HepG2 (cell line): ENCODE results near the gene EIF6. TPM values are rescaled to one million over a fixed set of nuclear protein-coding genes. Genes with fewer than 3 reads are reported as not detected.

ENCODE experiments used
- ATRX ChIP-seq: sonication (generic); formaldehyde crosslinking; IDR thresholded peaks from 2 replicates; pipeline ENCODE4 v1.4.0; 2020; ENCODE audit warnings: missing genetic modification reagents, borderline replicate concordance
- ETV6 ChIP-seq: sonication (generic); formaldehyde crosslinking; conservative IDR thresholded peaks from 2 replicates; pipeline ENCODE4 v1.4.0; 2020; ENCODE audit warnings: missing genetic modification reagents
- PTBP1 ChIP-seq: fragments of 200-400 bp; formaldehyde crosslinking; IDR thresholded peaks from 2 replicates; pipeline ENCODE4 v1.6.1; 2018; ENCODE audit warnings: low read length, low read depth; ENCODE audit not compliant: poor library complexity, severe bottlenecking
- SOX6 ChIP-seq, 2 experiments: fragments of 450-650 bp in 1 of 2; sonication (generic) in 1 of 2; formaldehyde crosslinking in 1 of 2; IDR thresholded peaks; 2 replicates each; pipeline versions ENCODE4 v1.4.0 to v1.6.1; 2017 to 2020; ENCODE audit warnings: antibody characterized with exemption in 1 of 2, mild to moderate bottlenecking in 1 of 2, missing genetic modification reagents in 1 of 2
- THAP11 ChIP-seq: IDR thresholded peaks from 2 replicates; pipeline ENCODE4 v1.6.1; 2016; ENCODE audit warnings: missing biosample characterization, missing genetic modification reagents
- THAP9 ChIP-seq: sonication (generic); formaldehyde crosslinking; IDR thresholded peaks from 2 replicates; pipeline ENCODE4; 2020; ENCODE audit warnings: missing genetic modification reagents, mild to moderate bottlenecking, borderline replicate concordance
- ZBED4 ChIP-seq: sonication (generic); formaldehyde crosslinking; IDR thresholded peaks from 2 replicates; pipeline ENCODE4 v1.4.0; 2020; ENCODE audit warnings: missing genetic modification reagents, borderline replicate concordance
- ZIK1 ChIP-seq: sonication (generic); formaldehyde crosslinking; IDR thresholded peaks from 2 replicates; pipeline ENCODE4 v1.5.0; 2020; ENCODE audit warnings: mild to moderate bottlenecking, low read depth, missing genetic modification reagents, borderline replicate concordance
- ZNF205 ChIP-seq: IDR thresholded peaks from 2 replicates; pipeline ENCODE4 v1.6.1; 2018; ENCODE audit warnings: missing biosample characterization, missing genetic modification reagents
- ZNF451 ChIP-seq: sonication (generic); formaldehyde crosslinking; IDR thresholded peaks from 2 replicates; pipeline ENCODE4 v1.5.0; 2020; ENCODE audit warnings: mild to moderate bottlenecking, missing genetic modification reagents
- ZSCAN22 ChIP-seq: sonication (generic); formaldehyde crosslinking; IDR thresholded peaks from 2 replicates; pipeline ENCODE4 v1.4.0; 2020; ENCODE audit warnings: mild to moderate bottlenecking, missing genetic modification reagents
- polyA plus RNA-seq, 8 experiments: library from polyadenylated mRNA; depleted of rRNA in 3 of 8; stranded (reverse) in 7 of 8; unstranded in 1 of 8; fragments of >200 nt; fragmentation: Illumina TruSeq in 4 of 8; extraction: Trizol in 4 of 8; gene quantifications; 2 replicates each; pipeline versions ENCODE4 v1.2.1 to v1.2.3, GENCODE V29; 2011 to 2016; ENCODE audit warnings: low read depth in 4 of 8, missing spikeins in 1 of 8, mixed read lengths in 1 of 8; ENCODE audit not compliant: insufficient read depth in 1 of 8
- total RNA-seq, 5 experiments: library from RNA; depleted of rRNA; stranded (reverse); fragments of >200 nt; fragmentation: Illumina TruSeq; extraction: Trizol; gene quantifications; 2 replicates each; pipeline ENCODE4 v1.2.3, GENCODE V29; 2016; ENCODE audit warnings: low read depth in 1 of 5
- TF ChIP-seq, protein P1 (sequence below): sonication (generic); formaldehyde crosslinking; IDR thresholded peaks from 2 replicates; pipeline ENCODE4 v1.4.0; 2020; ENCODE audit warnings: missing genetic modification reagents, low read depth, mild to moderate bottlenecking, borderline replicate concordance
- TF ChIP-seq, protein P2 (sequence below): sonication (generic); formaldehyde crosslinking; IDR thresholded peaks from 2 replicates; pipeline ENCODE4 v1.4.0; 2020; ENCODE audit warnings: low read depth, mild to moderate bottlenecking, missing genetic modification reagents

EIF6 gene
- total and polyA plus RNA-seq, 2 of the 13 experiments (the other 11 are each of a cell fraction or from before 2014, with no cell fraction given) = 462 to 466 TPM

DNA sequence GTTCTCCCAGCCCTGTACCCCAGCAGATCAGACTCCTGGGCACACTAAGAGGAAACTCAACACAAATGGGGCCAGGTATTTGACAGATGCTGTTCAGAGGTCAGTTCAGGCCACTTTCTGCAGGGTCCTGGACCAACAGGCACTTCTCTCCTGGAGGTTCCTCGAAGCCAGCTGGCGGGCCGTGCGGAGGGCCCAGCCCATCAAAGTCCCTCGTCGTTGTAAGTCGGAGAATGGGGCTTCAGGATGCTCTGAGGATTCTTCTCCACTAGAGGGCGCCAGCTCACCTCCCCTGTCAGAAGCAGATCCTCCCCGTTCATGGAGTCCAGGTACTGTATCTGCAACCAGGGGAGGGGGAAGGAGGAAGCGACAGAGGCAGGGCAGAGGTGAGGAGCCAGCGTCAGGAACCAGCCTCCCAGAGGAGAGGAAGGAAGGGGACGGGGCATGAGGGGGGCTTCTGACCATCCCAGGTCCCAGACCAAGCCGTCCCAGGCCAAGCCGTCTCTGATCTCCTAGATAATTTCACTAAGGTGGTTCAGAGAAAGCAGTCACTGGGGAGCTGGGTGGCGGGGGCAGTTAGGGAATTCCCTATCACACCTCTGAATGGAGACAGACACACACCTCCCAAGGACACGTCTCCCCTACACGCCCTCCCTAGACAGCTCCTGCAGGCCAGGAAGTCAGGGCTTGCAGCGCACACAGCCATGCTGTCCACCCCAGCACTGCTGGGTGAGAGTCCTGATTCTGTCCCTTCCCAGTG lies 19.3 kb upstream of the EIF6 start (continued):
- TF ChIP-seq, protein P1, sequence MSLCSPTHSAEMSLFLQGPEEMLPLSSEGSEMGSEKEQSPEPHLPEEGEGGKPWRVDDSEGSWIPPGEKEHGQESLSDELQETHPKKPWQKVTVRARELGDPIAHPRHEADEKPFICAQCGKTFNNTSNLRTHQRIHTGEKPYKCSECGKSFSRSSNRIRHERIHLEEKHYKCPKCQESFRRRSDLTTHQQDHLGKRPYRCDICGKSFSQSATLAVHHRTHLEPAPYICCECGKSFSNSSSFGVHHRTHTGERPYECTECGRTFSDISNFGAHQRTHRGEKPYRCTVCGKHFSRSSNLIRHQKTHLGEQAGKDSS (CRISPR knock-in tag) = 0 out of 2 replicates have a peak, but pooled peaks have one; percentile 67
- TF ChIP-seq ETV6 (0 out of 2 replicates have a peak, but pooled peaks have one; percentile 48), THAP11 (CRISPR knock-in tag) (peak; percentile 64), ATRX (CRISPR knock-in tag) (peak; percentile 93; the same call in 1 of the 2 replicates), ZNF451 (peak; percentile 40; the same call in 1 of the 2 replicates), ZNF205 (CRISPR knock-in tag) (peak; percentile 90), ZSCAN22 (CRISPR knock-in tag) (no peak), THAP9 (CRISPR knock-in tag) (0 out of 2 replicates have a peak, but pooled peaks have one; percentile 32), SOX6 (IDR thresholded peaks at IDR 0.05) (no peak), SOX6 (CRISPR knock-in tag; IDR thresholded peaks at IDR 0.05) (peak; percentile 32; the same call in 1 of the 2 replicates), ZBED4 (CRISPR knock-in tag) (peak; percentile 42; the same call in 1 of the 2 replicates), PTBP1 (no peak), ZIK1 (peak; percentile 47)
- TF ChIP-seq, protein P2, sequence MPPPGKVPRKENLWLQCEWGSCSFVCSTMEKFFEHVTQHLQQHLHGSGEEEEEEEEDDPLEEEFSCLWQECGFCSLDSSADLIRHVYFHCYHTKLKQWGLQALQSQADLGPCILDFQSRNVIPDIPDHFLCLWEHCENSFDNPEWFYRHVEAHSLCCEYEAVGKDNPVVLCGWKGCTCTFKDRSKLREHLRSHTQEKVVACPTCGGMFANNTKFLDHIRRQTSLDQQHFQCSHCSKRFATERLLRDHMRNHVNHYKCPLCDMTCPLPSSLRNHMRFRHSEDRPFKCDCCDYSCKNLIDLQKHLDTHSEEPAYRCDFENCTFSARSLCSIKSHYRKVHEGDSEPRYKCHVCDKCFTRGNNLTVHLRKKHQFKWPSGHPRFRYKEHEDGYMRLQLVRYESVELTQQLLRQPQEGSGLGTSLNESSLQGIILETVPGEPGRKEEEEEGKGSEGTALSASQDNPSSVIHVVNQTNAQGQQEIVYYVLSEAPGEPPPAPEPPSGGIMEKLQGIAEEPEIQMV (CRISPR knock-in tag) = 0 out of 2 replicates have a peak, but pooled peaks have one; percentile 74
